ENCODE results near the gene SUPT3H. TPM values are rescaled to one million over a fixed set of nuclear protein-coding genes. Genes with fewer than 3 reads are reported as not detected.

SUPT3H gene
- total and polyA plus RNA-seq, 5 donors from 2014 or later = 4.8 to 7.8 (median 5.7) TPM

DNA sequence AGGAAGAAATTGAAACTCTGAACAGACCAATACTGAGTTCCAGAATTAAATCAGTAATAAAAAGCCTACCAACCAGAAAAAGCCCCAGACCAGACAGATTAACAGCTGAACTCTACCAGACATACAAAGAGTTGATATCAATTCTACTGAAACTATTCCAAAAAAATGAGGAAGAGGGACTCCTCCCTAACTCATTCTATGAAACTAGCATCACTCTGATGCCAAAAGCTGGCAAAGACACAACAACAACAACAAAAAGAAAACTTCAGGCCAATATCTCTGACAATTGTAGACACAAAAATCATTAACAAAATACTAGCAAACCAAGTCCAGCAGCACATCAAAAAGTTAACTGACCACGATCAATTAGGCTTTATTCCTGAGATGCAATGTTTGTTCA is 295.6 kb downstream of the SUPT3H start:
- peaks cover 6 to 15% of the 10 kb centered on the region in 2 experiments for H3K9me3 ChIP-seq (ENCODE audit: control insufficient read depth in 2 of 2, low read length in 2 of 2)
- peaks cover 0 to 23% (median 8%) of the 10 kb centered on the region in 7 donors for H3K9me3 Mint-ChIP-seq
- DNase-seq (no peak), ATAC-seq (ENCODE audit: low read depth in 2 of 2) (no peak)
- H3K4me3 ChIP-seq (ENCODE audit: low read depth, low read length) = no peak overlapping the region
- no peaks in the 10 kb centered on the region for H3K27me3 ChIP-seq (ENCODE audit: control insufficient read depth, insufficient read depth, low read length)
- no peak overlapping the region for H3K27ac ChIP-seq (ENCODE audit: insufficient read depth, low read length, poor library complexity, severe bottlenecking)
- H3K36me3 Mint-ChIP-seq = no peaks in the 10 kb centered on the region
- no peak overlapping the region for H3K27ac Mint-ChIP-seq
- H3K4me1 ChIP-seq (ENCODE audit: control insufficient read depth, insufficient read depth, low read length, poor library complexity, severe bottlenecking) = no peaks in the 10 kb centered on the region
- H3K27me3 Mint-ChIP-seq = peaks cover 4% of the 10 kb centered on the region
- peaks cover 12 to 16% (median 13%) of the 10 kb centered on the region in 4 donors for H3K4me1 Mint-ChIP-seq
- H3K4me3 Mint-ChIP-seq = no peak overlapping the region
- no peaks in the 10 kb centered on the region for H3K36me3 ChIP-seq (ENCODE audit: control insufficient read depth, insufficient read depth, low read length)

DNA sequence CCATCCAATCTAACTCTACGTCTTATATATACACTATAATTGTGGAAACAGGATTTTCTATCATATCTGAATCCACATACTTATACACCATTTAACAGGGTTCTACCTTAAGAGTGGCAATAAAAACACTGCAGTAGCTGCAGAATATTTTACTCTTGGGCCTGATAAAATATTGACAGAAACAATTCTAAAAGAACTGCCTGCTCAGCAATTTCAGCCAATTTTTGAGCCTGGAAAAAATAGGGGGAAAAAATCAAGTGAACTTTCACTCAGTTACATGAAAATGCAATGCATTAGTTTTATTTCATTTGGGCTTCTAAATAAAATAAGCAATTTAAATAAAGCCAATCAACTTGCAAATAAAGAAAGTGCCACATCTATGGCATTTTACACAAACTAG is 296.1 kb downstream of the SUPT3H start:
- Mint-ChIP-seq H3K27ac (no peak overlapping the region), H3K4me3 (no peak overlapping the region), H3K27me3 (peaks cover 4% of the 10 kb centered on the region), H3K9me3 (peaks cover 0 to 23% (median 8%) of the 10 kb centered on the region in 7 donors), H3K36me3 (no peaks in the 10 kb centered on the region), H3K4me1 (peaks cover 12 to 16% (median 13%) of the 10 kb centered on the region in 4 donors)
- no peaks in the 10 kb centered on the region for H3K27me3 ChIP-seq (ENCODE audit: control insufficient read depth, insufficient read depth, low read length)
- no peaks in the 10 kb centered on the region for H3K4me1 ChIP-seq (ENCODE audit: control insufficient read depth, insufficient read depth, low read length, poor library complexity, severe bottlenecking)
- no peak overlapping the region for H3K27ac ChIP-seq (ENCODE audit: insufficient read depth, low read length, poor library complexity, severe bottlenecking)
- H3K36me3 ChIP-seq (ENCODE audit: control insufficient read depth, insufficient read depth, low read length) = no peaks in the 10 kb centered on the region
- ATAC-seq (ENCODE audit: low read depth in 2 of 2) = no peak
- H3K4me3 ChIP-seq (ENCODE audit: low read depth, low read length) = no peak overlapping the region
- H3K9me3 ChIP-seq (ENCODE audit: control insufficient read depth in 2 of 2, low read length in 2 of 2) = peaks cover 6 to 15% of the 10 kb centered on the region in 2 experiments
- DNase-seq = no peak

DNA sequence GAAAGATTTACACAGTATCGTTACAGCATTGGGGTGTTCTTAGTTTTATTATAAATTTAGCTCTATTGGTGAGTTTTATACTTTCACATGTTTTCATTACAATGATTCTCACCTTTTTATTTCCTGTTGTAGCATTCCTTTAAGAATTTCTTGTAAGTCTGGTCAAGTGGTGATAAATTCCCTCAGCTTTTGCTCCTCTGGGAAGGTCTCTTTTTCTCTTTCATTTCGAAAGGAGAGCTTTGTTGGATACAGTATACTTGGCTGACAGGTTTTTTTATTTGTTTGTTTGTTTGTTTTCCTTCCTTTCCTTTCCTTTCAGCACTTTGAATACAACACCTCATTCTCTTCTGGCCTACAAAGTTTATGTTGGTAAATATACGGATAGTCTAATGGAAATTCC is 299.3 kb downstream of the SUPT3H start:
- DNase-seq = no peak
- peaks cover 0 to 6% (median 3%) of the 10 kb centered on the region in 4 donors for H3K4me1 Mint-ChIP-seq
- no peak overlapping the region for H3K27ac Mint-ChIP-seq
- peaks cover 6 to 15% of the 10 kb centered on the region in 2 experiments for H3K9me3 ChIP-seq (ENCODE audit: control insufficient read depth in 2 of 2, low read length in 2 of 2)
- H3K4me3 ChIP-seq (ENCODE audit: low read depth, low read length) = no peak overlapping the region
- no peak for ATAC-seq (ENCODE audit: low read depth in 2 of 2)
- H3K36me3 ChIP-seq (ENCODE audit: control insufficient read depth, insufficient read depth, low read length) = no peaks in the 10 kb centered on the region
- H3K9me3 Mint-ChIP-seq = peaks cover 0 to 21% (median 6%) of the 10 kb centered on the region in 7 donors
- no peak overlapping the region for H3K27ac ChIP-seq (ENCODE audit: insufficient read depth, low read length, poor library complexity, severe bottlenecking)
- no peaks in the 10 kb centered on the region for H3K4me1 ChIP-seq (ENCODE audit: control insufficient read depth, insufficient read depth, low read length, poor library complexity, severe bottlenecking)
- peaks cover 4% of the 10 kb centered on the region for H3K27me3 Mint-ChIP-seq
- H3K4me3 Mint-ChIP-seq = no peak overlapping the region
- H3K36me3 Mint-ChIP-seq = no peaks in the 10 kb centered on the region
- no peaks in the 10 kb centered on the region for H3K27me3 ChIP-seq (ENCODE audit: control insufficient read depth, insufficient read depth, low read length)

DNA sequence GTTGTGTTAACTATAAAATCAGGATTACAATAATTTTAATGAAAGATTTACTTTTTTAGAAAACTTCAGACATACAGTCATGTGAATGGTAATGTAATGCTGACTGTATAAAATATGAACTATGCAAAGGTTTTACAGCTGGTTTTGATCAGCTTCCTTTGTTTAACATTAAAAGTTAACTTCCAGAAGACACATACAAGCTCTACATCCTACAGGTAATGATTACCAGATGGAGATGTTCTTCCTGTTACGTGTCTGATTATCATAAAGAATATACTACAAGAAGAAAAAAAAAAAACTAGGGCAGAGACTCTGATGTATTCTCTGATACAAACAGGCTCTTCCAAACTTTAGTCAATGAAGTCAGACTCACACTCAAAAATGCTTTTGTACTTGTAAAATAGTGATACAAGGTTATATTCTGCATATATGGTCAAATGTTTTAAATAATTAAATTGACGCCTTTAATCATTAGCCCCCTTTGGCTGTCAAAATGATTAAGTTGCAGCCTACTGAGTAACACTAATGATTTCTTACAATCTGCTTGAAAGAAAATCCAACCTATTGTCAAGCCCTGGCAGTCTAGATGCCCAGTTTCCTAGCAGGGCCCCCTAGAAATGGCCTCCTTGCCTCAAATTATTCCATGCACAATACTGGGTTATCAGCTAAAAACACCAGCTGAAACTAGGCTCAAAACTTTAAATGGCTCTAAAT is 301.4 kb downstream of the SUPT3H start:
- H3K4me1 ChIP-seq (ENCODE audit: control insufficient read depth, insufficient read depth, low read length, poor library complexity, severe bottlenecking) = no peaks in the 10 kb centered on the region
- no peak overlapping the region for H3K4me3 ChIP-seq (ENCODE audit: low read depth, low read length)
- H3K27me3 ChIP-seq (ENCODE audit: control insufficient read depth, insufficient read depth, low read length) = no peaks in the 10 kb centered on the region
- H3K9me3 ChIP-seq (ENCODE audit: control insufficient read depth in 2 of 2, low read length in 2 of 2) = peaks cover 6 to 15% of the 10 kb centered on the region in 2 experiments
- H3K36me3 ChIP-seq (ENCODE audit: control insufficient read depth, insufficient read depth, low read length) = no peaks in the 10 kb centered on the region
- no peak for ATAC-seq (ENCODE audit: low read depth in 2 of 2)
- H3K4me3 Mint-ChIP-seq = no peak overlapping the region
- H3K9me3 Mint-ChIP-seq = peaks cover 0 to 21% (median 6%) of the 10 kb centered on the region in 7 donors
- peaks cover 0 to 7% (median 5%) of the 10 kb centered on the region in 4 donors for H3K4me1 Mint-ChIP-seq
- no peak for DNase-seq
- no peak overlapping the region for H3K27ac Mint-ChIP-seq
- no peaks in the 10 kb centered on the region for H3K36me3 Mint-ChIP-seq
- H3K27me3 Mint-ChIP-seq = peaks cover 4% of the 10 kb centered on the region
- no peak overlapping the region for H3K27ac ChIP-seq (ENCODE audit: insufficient read depth, low read length, poor library complexity, severe bottlenecking)

DNA sequence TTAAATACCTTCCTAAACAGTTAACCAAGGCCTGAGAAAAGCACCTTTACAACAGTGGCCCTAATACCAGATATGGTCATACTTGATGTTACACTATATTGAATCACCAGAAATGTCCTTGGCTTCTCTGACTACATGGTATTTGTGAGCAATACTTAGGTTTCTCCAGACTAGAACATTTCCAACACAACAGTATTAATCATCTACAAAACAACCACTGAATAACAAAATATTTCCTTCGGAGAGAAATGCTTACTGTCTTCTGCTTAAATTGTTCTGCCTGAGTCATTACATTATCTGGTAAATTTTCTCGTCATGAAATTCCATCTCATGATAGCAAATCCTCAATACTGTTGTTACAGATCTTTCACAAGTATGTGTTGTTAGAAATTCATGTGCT is 302.5 kb downstream of the SUPT3H start:
- Histone ChIP-seq H3K27ac (ENCODE audit: insufficient read depth, low read length, poor library complexity, severe bottlenecking) (no peak overlapping the region), H3K4me3 (ENCODE audit: low read depth, low read length) (no peak overlapping the region), H3K9me3 (ENCODE audit: control insufficient read depth in 2 of 2, low read length in 2 of 2) (peaks cover 6 to 15% of the 10 kb centered on the region in 2 experiments), H3K36me3 (ENCODE audit: control insufficient read depth, insufficient read depth, low read length) (no peaks in the 10 kb centered on the region), H3K4me1 (ENCODE audit: control insufficient read depth, insufficient read depth, low read length, poor library complexity, severe bottlenecking) (no peaks in the 10 kb centered on the region), H3K27me3 (ENCODE audit: control insufficient read depth, insufficient read depth, low read length) (no peaks in the 10 kb centered on the region)
- H3K27ac Mint-ChIP-seq = no peak overlapping the region
- H3K4me1 Mint-ChIP-seq = peaks cover 0 to 7% (median 3%) of the 10 kb centered on the region in 4 donors
- no peak overlapping the region for H3K4me3 Mint-ChIP-seq
- no peak for ATAC-seq (ENCODE audit: low read depth in 2 of 2)
- DNase-seq = no peak
- H3K27me3 Mint-ChIP-seq = no peaks in the 10 kb centered on the region
- peaks cover 0 to 21% (median 4%) of the 10 kb centered on the region in 7 donors for H3K9me3 Mint-ChIP-seq
- no peaks in the 10 kb centered on the region for H3K36me3 Mint-ChIP-seq

DNA sequence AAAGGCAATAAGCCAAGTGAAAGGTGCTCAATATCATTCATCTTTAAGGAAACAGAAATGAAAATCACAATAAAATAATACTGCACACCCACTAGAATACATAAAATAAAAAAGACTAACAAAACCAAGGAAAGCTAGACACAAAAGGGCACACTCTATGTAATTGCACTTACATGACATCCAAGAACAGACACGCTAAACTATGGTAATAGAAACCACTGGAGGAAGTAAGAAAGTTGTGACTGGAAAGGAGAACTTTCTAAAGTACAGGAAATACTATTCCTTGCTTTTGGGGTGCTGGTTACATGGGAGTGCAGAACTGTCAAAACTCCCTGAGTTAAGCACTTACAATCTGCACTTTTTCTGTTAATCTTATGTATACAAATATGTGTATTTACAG is 303.3 kb downstream of the SUPT3H start:
- H3K9me3 Mint-ChIP-seq = peaks cover 0 to 13% (median 3%) of the 10 kb centered on the region in 7 donors
- no peak overlapping the region for H3K27ac Mint-ChIP-seq
- no peaks in the 10 kb centered on the region for H3K36me3 ChIP-seq (ENCODE audit: control insufficient read depth, insufficient read depth, low read length)
- no peaks in the 10 kb centered on the region for H3K27me3 Mint-ChIP-seq
- no peaks in the 10 kb centered on the region for H3K36me3 Mint-ChIP-seq
- no peak for DNase-seq
- H3K4me3 Mint-ChIP-seq = no peak overlapping the region
- H3K9me3 ChIP-seq (ENCODE audit: control insufficient read depth in 2 of 2, low read length in 2 of 2) = peaks cover 6 to 15% of the 10 kb centered on the region in 2 experiments
- H3K4me1 Mint-ChIP-seq = peaks cover 0 to 7% (median 3%) of the 10 kb centered on the region in 4 donors
- no peaks in the 10 kb centered on the region for H3K27me3 ChIP-seq (ENCODE audit: control insufficient read depth, insufficient read depth, low read length)
- no peak for ATAC-seq (ENCODE audit: low read depth in 2 of 2)
- H3K4me3 ChIP-seq (ENCODE audit: low read depth, low read length) = no peak overlapping the region
- H3K27ac ChIP-seq (ENCODE audit: insufficient read depth, low read length, poor library complexity, severe bottlenecking) = no peak overlapping the region
- no peaks in the 10 kb centered on the region for H3K4me1 ChIP-seq (ENCODE audit: control insufficient read depth, insufficient read depth, low read length, poor library complexity, severe bottlenecking)

DNA sequence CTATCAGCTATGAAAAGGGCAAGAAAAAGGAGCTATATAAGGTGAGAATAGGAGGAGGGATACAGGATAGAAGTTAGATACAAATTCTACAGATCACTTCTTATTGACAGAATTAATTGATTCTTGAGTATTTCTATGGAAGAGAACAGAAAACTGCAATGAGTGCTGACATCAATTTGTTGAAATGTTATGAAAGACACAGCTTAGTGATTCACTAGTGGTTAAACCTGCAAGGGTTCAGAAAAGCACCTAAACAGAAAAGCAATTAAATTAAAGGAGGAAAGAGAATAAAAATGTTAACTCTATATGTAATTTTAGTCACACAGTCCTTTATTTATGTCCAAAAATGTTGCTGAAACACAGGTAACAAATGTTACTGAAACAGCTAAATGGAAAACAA is 304.0 kb downstream of the SUPT3H start:
- H3K27me3 ChIP-seq (ENCODE audit: control insufficient read depth, insufficient read depth, low read length) = no peaks in the 10 kb centered on the region
- H3K9me3 ChIP-seq (ENCODE audit: control insufficient read depth in 2 of 2, low read length in 2 of 2) = peaks cover 6 to 10% of the 10 kb centered on the region in 2 experiments
- H3K27me3 Mint-ChIP-seq = no peaks in the 10 kb centered on the region
- H3K4me1 ChIP-seq (ENCODE audit: control insufficient read depth, insufficient read depth, low read length, poor library complexity, severe bottlenecking) = no peaks in the 10 kb centered on the region
- no peaks in the 10 kb centered on the region for H3K36me3 ChIP-seq (ENCODE audit: control insufficient read depth, insufficient read depth, low read length)
- no peak overlapping the region for H3K27ac ChIP-seq (ENCODE audit: insufficient read depth, low read length, poor library complexity, severe bottlenecking)
- H3K27ac Mint-ChIP-seq = no peak overlapping the region
- ATAC-seq (ENCODE audit: low read depth in 2 of 2) (no peak), DNase-seq (no peak)
- H3K4me3 Mint-ChIP-seq = no peak overlapping the region
- H3K9me3 Mint-ChIP-seq = peaks cover 0 to 9% (median 3%) of the 10 kb centered on the region in 7 donors
- no peak overlapping the region for H3K4me3 ChIP-seq (ENCODE audit: low read depth, low read length)
- no peaks in the 10 kb centered on the region for H3K36me3 Mint-ChIP-seq
- H3K4me1 Mint-ChIP-seq = peaks cover 0 to 7% (median 3%) of the 10 kb centered on the region in 4 donors

DNA sequence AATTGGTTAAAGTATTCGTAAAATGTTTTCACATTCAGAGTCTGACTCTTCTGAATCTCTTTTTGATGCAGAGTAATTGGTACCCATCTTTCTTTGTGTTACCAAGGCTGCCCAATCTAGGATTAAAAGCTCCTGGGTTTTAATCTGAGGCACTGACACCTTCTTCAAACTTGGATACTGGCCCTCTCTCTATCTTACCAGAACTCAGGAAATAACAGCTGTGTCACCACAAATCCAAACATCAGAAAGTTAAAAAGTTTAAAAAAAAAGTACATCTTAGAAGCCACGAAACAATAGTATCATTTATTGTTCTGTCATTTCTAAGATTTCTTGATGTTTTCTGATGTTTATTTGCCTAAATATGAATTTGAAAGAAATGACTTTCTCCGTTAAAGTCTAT is 305.1 kb downstream of the SUPT3H start:
- no peaks in the 10 kb centered on the region for H3K4me1 ChIP-seq (ENCODE audit: control insufficient read depth, insufficient read depth, low read length, poor library complexity, severe bottlenecking)
- Mint-ChIP-seq H3K27me3 (no peaks in the 10 kb centered on the region), H3K9me3 (peaks cover 0 to 3% (median 0%) of the 10 kb centered on the region in 7 donors), H3K4me1 (peaks cover 0 to 7% (median 3%) of the 10 kb centered on the region in 4 donors), H3K36me3 (no peaks in the 10 kb centered on the region), H3K27ac (no peak overlapping the region), H3K4me3 (no peak overlapping the region)
- no peaks in the 10 kb centered on the region for H3K27me3 ChIP-seq (ENCODE audit: control insufficient read depth, insufficient read depth, low read length)
- DNase-seq (no peak), ATAC-seq (ENCODE audit: low read depth in 2 of 2) (no peak)
- no peaks in the 10 kb centered on the region for H3K9me3 ChIP-seq (ENCODE audit: control insufficient read depth in 2 of 2, low read length in 2 of 2)
- H3K27ac ChIP-seq (ENCODE audit: insufficient read depth, low read length, poor library complexity, severe bottlenecking) = no peak overlapping the region
- no peak overlapping the region for H3K4me3 ChIP-seq (ENCODE audit: low read depth, low read length)
- H3K36me3 ChIP-seq (ENCODE audit: control insufficient read depth, insufficient read depth, low read length) = no peaks in the 10 kb centered on the region

Measured in CD4-positive, CD25-positive, alpha-beta regulatory T cell (primary cell).